ENCODE measurements around the gene ULBP2.

The ULBP2 gene

DNA sequence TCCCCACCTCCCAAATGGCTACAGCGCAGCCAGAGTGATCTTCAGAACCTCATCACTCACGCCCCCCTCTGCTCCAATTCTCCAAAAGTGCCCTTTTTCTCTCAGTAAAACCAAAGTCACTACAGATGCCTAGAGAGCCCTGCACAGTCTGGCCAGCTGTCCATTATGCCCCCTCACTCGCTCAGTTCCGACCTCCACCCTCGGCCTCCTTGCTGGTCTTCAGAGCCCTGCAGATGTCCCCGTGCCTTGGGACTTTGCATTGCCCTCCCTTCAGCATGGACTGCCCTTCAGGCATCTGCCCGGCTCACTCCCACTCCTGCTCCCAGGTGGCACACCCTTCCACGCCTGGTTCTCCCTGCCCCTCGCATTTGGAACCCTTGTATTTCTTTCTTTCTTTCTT lies 42.8 kb upstream of the ULBP2 start (continued):
- TF ChIP-seq, protein P1, sequence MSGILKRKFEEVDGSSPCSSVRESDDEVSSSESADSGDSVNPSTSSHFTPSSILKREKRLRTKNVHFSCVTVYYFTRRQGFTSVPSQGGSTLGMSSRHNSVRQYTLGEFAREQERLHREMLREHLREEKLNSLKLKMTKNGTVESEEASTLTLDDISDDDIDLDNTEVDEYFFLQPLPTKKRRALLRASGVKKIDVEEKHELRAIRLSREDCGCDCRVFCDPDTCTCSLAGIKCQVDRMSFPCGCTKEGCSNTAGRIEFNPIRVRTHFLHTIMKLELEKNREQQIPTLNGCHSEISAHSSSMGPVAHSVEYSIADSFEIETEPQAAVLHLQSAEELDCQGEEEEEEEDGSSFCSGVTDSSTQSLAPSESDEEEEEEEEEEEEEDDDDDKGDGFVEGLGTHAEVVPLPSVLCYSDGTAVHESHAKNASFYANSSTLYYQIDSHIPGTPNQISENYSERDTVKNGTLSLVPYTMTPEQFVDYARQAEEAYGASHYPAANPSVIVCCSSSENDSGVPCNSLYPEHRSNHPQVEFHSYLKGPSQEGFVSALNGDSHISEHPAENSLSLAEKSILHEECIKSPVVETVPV (CRISPR knock-in tag; IDR thresholded peaks at IDR 0.05), result no peak
- TF ChIP-seq ZC3H10 (CRISPR knock-in tag; IDR thresholded peaks at IDR 0.05) (no peak), CSDC2 (CRISPR knock-in tag; IDR thresholded peaks at IDR 0.05) (no peak)

GRCh38 chr6:149899486-149899885 lies 42.3 kb upstream of the ULBP2 start:
- no peak for ATAC-seq

DNA sequence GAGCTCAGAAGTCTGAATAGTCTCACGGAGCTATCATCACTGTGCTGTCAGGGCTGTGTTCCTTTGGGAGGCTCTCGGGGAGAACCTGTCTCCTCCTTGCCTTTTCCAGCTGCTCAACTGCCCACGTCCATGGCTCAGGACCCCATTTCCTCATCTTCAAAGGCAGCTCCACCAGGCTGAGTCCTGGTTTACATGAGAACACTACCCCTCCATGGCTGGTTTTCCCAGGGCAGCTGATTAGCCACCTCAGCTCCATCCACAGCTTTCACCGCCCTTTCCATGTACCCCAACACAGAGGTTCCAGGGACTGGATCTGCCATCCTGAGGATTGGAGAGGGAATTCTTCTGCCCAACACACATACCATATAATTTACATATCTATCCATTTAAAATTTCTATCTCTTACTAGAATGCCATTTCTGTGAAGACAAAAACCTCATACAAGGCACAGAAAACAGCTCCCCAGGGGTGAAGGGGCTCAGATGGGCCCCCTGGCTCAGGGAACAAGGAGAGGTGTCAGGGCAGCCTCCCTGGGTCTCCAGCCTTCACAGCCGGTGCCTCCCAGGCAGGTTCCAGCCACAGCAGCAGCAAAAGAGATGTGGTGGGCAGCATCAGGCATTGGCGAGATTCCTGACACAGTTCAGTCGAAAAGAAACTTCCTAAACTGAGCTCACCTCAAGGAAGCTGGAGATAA lies 41.7 kb upstream of the ULBP2 start:
- ATAC-seq, result no peak
- TF ChIP-seq, protein P2, sequence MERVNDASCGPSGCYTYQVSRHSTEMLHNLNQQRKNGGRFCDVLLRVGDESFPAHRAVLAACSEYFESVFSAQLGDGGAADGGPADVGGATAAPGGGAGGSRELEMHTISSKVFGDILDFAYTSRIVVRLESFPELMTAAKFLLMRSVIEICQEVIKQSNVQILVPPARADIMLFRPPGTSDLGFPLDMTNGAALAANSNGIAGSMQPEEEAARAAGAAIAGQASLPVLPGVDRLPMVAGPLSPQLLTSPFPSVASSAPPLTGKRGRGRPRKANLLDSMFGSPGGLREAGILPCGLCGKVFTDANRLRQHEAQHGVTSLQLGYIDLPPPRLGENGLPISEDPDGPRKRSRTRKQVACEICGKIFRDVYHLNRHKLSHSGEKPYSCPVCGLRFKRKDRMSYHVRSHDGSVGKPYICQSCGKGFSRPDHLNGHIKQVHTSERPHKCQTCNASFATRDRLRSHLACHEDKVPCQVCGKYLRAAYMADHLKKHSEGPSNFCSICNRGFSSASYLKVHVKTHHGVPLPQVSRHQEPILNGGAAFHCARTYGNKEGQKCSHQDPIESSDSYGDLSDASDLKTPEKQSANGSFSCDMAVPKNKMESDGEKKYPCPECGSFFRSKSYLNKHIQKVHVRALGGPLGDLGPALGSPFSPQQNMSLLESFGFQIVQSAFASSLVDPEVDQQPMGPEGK (CRISPR knock-in tag; IDR thresholded peaks at IDR 0.05; ENCODE audit: borderline replicate concordance), result no peak
- no peak for TF ChIP-seq ZFP3 (CRISPR knock-in tag; IDR thresholded peaks at IDR 0.05)

More at GRCh38 chr6:149899486-149899885, 42.3 kb upstream of the ULBP2 start:
- no peak for TF ChIP-seq PPARA (CRISPR knock-in tag; IDR thresholded peaks at IDR 0.05; ENCODE audit: borderline replicate concordance)
- no peak for TF ChIP-seq ESRRG (CRISPR knock-in tag; IDR thresholded peaks at IDR 0.05)
- no peak for TF ChIP-seq ISL1 (CRISPR knock-in tag; IDR thresholded peaks at IDR 0.05)

- TF ChIP-seq, protein P1 (CRISPR knock-in tag; IDR thresholded peaks at IDR 0.05), result no peak
- TF ChIP-seq ZNF565 (CRISPR knock-in tag; conservative IDR thresholded peaks at IDR 0.05; ENCODE audit: low read depth), result no peak
- ATAC-seq, result no peak
Observed at GRCh38 chr6:149900620-149901443, 41.0 kb upstream of the ULBP2 start.

GRCh38 chr6:149901444-149902140 lies 40.2 kb upstream of the ULBP2 start:
- no peak for ATAC-seq
- TF ChIP-seq ZC3H10 (CRISPR knock-in tag; IDR thresholded peaks at IDR 0.05) (no peak), OSR1 (CRISPR knock-in tag; IDR thresholded peaks at IDR 0.05) (no peak), PPARA (CRISPR knock-in tag; IDR thresholded peaks at IDR 0.05; ENCODE audit: borderline replicate concordance) (no peak), ZNF8 (CRISPR knock-in tag; IDR thresholded peaks at IDR 0.05) (no peak), BACH2 (CRISPR knock-in tag; IDR thresholded peaks at IDR 0.05; ENCODE audit: borderline replicate concordance) (no peak), ZNF70 (CRISPR knock-in tag; IDR thresholded peaks at IDR 0.05) (no peak)
- TF ChIP-seq, protein P3, sequence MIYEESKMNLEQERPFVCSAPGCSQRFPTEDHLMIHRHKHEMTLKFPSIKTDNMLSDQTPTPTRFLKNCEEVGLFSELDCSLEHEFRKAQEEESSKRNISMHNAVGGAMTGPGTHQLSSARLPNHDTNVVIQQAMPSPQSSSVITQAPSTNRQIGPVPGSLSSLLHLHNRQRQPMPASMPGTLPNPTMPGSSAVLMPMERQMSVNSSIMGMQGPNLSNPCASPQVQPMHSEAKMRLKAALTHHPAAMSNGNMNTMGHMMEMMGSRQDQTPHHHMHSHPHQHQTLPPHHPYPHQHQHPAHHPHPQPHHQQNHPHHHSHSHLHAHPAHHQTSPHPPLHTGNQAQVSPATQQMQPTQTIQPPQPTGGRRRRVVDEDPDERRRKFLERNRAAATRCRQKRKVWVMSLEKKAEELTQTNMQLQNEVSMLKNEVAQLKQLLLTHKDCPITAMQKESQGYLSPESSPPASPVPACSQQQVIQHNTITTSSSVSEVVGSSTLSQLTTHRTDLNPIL (CRISPR knock-in tag; IDR thresholded peaks at IDR 0.05; ENCODE audit: low read depth), result no peak
- TF ChIP-seq, protein P4, sequence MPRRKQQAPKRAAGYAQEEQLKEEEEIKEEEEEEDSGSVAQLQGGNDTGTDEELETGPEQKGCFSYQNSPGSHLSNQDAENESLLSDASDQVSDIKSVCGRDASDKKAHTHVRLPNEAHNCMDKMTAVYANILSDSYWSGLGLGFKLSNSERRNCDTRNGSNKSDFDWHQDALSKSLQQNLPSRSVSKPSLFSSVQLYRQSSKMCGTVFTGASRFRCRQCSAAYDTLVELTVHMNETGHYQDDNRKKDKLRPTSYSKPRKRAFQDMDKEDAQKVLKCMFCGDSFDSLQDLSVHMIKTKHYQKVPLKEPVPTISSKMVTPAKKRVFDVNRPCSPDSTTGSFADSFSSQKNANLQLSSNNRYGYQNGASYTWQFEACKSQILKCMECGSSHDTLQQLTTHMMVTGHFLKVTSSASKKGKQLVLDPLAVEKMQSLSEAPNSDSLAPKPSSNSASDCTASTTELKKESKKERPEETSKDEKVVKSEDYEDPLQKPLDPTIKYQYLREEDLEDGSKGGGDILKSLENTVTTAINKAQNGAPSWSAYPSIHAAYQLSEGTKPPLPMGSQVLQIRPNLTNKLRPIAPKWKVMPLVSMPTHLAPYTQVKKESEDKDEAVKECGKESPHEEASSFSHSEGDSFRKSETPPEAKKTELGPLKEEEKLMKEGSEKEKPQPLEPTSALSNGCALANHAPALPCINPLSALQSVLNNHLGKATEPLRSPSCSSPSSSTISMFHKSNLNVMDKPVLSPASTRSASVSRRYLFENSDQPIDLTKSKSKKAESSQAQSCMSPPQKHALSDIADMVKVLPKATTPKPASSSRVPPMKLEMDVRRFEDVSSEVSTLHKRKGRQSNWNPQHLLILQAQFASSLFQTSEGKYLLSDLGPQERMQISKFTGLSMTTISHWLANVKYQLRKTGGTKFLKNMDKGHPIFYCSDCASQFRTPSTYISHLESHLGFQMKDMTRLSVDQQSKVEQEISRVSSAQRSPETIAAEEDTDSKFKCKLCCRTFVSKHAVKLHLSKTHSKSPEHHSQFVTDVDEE (CRISPR knock-in tag; IDR thresholded peaks at IDR 0.05), result no peak
- TF ChIP-seq, protein P1 (CRISPR knock-in tag; IDR thresholded peaks at IDR 0.05), result no peak

Data from SK-N-SH treated with all-trans-retinoic acid at 6 μM for 48 hours (cell line).